ENCODE results near the gene MSLN.
A peak's percentile ranks its signal among the peaks of the same experiment; 100 is the strongest.

The MSLN gene

DNA sequence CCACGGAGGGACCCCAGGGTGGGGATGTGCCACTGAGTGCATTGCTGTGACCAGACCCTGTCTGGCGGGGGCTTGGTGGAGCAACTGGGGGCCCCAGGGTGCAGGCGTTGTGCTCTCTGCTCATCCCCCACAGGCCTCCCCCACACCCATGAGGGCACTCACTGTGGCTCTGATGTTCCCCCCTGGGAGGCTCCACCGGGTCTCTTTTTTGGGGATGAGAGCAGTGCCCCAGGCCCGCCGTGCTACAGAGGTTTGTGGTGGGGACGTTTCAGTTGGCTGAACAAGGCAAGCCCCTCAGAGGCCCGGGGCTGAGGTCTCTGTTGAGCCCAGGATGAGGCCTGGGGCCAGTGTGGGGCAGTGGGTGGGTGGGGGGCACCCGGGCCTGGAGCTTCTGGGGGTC lies 36.8 kb upstream of the MSLN start:
- no peak for DNase-seq

DNA sequence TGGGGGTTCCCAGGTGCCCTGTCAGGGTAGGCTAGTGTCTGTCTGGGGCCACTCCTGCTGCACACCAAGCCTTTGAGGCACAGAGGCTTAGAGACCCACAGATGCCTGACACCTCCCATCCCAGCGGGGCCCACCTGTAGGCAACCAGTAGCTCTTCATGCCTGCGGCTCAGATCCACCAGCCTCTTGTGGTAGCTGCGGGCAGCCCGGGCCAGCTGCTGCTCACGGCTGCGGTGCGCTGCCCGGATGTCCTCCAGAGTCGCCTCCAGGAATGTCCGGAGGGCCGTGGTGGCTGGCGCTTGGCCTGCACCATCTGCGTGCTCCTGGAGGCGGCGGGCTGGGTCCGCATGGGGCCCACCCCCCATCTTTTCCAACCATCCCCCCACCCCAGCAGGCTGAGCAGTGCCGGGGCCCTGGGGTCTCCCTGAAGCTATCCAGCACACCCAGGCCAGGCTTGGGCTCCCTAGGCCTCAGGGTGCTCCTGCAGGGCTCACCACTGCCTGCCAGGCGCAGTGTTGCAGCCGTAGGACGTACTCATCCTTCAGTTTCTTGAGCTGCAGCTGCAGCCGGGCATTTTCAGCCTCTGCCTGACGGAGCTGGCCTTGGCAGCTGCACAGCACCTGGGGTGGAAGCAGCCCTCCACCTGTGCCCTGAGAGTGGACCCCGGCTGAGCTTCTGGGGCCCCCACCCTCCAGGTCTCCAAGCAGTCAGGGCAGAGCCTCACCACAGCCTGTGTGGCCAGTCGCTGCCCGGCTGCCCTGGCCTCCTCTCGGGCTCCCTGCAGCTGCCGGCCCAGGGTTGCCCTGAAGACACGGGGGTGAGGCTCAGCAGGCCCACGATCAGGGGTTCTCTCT lies 36.1 kb upstream of the MSLN start:
- DNase-seq, result no peak

DNA sequence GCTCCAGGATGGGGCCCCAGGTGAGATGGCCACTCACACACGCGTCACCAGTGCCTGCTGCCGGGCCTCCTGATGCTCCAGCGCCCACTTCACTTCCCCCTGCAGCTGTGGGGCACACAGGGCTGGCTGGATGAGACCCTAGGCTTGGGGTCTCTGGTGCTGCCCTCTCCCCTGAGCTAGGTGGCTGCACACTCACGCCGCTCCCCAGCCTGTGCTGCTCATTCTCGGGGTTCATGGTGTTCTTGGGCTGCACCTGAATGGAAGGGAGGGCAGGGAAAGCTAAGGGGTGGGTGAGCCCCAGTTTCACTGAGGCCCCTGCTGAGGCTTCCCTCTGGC lies 35.5 kb upstream of the MSLN start:
- DNase-seq, result no peak

DNA sequence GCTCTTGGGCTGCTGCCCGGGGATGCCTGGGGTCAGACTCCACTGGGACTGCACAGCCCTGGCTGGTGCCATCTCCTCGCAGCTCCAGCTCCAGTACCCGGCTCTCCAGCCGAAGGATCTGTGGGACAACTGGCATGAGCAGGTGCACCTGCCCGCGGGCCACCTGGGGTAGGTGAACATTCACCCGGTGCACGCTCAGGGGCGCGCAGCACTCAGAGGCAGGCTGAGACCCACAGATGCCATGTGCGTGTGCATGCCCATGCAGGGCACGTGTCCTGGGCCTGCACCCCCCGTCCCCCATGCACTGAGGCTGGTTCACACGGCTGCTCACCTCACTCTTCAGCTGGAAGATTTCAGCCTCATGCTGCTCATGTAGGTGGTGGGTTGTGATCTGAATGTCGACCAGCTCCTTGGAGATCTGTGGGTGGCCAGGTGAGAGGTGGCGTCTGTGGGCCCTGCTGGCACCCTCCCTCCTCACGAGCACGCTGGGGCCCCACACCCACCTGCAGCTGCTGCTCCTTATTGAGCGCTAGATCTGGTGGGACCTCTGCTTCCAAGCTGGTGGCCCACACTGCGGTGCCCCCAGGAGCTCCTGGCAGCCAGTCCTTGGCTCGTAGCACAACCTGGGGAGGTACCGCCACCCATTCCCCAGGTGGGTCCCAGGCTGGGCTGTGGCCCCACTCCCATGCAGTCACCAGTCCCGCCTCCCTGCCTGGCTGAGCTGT lies 34.9 kb upstream of the MSLN start:
- no peak for DNase-seq

DNA sequence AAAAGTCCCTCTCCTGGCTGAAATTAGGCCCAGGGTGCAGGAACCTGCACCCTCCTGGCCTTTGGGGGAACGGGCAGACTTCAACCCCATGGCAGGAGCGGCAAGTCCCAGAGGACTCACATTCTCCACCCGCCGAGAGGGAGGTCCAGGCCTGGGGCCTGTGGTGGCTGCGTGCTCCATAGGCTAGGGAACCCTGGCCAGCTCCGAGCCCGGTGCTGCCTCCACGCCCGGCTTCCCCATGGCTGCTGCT lies 34.4 kb upstream of the MSLN start:
- no peak for DNase-seq

DNA sequence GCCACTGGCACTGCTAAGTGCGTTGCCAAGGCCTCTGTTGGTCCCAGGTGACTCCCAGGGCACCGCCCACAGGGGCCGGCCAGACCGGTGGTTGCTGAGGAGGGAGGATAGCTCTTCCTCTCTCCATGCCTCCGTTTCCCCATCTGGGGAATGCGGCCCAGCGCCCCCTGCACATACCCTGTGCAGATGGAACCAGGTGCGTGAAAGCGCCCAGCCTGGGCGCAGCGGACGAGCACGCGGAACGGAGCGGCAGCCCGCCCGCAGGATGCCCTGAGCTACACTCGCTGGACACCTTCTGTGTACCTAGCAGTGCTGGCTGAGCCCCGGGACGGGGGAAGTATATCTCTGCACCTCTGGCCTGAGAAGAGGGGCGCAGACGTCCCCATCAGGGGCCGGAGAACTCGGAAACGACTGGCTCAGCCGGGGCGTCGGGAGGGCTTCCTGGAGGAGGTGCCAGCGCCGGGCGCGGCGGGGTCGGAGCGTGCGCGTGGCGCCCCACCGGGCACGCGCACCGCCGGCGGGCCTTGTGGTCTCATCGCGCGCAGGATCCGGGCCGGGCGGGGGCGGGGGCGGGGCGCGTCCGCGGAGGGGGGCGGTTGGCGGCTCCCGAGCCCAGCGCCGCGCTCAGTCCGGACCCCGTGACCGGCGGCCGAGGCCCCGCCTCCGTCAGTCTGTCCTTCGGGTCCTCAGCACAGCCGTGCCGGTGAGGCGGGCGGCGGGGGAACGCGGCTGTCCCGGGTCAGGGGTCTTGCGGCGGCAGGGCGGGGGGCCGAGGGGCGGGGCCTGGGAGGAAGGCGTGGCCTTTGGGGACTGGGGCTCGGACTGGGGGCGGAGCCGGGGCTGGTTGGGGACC lies 33.9 kb upstream of the MSLN start, which contains the start of the genes CCDC78 and HAGHL:
TSS of gene CCDC78 (minus strand) at position 6 of the 853 bp plus-strand sequence. CDS start 76 bp downstream, outside the sequence.
TSS of gene HAGHL (plus strand) at position 669 of the 853 bp plus-strand sequence. CDS start 404 bp downstream, outside the sequence.
- peak; percentile 86 for DNase-seq

DNA sequence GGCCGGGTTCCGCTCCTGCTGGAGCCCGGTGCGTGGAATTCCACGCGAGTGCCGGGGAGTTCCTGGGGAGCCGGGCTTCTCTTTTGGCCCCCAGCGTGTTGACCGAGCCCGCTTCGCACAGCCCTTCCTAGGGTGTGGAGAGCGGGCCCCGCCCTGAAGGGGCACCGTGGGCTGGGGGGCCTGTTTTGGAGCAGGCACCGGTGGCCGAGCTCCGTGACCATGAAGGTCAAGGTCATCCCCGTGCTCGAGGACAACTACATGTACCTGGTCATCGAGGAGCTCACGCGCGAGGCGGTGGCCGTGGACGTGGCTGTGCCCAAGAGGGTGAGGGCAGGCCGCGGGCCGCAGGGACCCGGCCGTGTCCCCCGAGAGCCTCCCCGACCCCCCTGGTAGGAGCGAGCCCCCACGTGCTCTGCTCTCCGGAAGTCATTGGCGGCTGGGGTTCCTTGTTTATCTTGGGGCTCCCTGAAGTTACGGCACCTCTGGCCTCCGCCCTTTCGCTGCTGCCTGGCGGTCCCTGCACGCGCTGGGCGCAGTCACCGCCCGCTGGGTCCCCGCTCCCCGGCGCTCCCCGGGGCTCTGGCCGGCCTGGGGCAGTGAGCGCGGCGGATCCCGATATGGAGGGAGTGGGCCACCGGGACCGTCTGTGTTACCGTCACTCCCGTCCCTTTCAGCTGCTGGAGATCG lies 33.1 kb upstream of the MSLN start:
- DNase-seq, result peak; percentile 68

DNA sequence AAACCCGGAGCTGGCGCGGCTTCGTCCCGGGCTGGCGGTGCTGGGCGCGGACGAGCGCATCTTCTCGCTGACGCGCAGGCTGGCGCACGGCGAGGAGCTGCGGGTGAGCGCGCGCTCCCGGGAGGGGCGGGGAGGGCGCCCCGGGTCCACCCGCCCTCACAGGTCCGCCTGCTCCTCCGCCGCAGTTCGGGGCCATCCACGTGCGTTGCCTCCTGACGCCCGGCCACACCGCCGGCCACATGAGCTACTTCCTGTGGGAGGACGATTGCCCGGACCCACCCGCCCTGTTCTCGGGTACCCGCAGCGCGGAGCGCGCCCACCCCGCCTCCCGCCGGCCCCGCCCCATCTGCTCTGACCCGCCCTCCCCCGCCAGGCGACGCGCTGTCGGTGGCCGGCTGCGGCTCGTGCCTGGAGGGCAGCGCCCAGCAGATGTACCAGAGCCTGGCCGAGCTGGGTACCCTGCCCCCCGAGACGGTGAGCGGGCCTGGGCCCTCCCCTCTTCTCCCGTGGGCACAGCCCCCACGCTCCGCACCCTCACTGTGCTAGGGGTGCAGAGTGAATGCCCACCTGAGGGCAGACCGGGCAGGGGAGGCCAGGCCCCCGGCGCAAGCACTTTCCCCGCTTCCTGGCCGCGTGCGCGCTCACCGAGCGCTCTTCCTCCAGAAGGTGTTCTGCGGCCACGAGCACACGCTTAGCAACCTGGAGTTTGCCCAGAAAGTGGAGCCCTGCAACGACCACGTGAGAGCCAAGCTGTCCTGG lies 32.2 kb upstream of the MSLN start:
- peak; percentile 86 for DNase-seq

DNA sequence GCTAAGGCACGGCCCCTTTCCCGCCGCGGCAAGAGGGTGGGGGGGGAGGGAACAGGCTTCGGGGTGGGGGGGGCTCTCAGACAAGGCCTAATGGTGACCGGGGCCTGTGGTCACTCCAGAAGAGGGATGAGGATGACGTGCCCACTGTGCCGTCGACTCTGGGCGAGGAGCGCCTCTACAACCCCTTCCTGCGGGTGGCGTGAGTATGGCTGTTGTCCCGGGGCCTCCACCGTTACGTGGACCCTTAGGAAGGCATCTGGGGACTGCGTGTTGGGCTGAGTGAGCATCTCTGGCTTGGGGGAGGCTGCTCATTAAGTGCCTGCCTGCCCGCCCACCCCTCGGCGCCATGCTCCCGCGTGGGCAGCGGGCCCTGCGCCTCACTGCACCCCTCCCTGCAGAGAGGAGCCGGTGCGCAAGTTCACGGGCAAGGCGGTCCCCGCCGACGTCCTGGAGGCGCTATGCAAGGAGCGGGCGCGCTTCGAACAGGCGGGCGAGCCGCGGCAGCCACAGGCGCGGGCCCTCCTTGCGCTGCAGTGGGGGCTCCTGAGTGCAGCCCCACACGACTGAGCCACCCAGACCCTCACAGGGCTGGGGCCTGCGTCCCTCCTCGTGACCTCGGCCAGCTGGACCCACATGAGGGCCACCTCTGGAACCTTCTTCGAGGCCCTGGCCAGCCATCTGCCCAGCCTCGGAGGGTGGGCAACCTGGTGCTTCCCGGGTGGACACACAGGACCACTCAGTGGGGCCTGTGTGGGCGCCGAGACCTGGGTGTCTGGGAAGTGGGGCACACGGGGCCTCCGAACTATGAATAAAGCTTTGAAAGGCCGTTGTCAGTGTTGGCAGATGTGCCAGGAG lies 31.4 kb upstream of the MSLN start:
- DNase-seq, result no peak

DNA sequence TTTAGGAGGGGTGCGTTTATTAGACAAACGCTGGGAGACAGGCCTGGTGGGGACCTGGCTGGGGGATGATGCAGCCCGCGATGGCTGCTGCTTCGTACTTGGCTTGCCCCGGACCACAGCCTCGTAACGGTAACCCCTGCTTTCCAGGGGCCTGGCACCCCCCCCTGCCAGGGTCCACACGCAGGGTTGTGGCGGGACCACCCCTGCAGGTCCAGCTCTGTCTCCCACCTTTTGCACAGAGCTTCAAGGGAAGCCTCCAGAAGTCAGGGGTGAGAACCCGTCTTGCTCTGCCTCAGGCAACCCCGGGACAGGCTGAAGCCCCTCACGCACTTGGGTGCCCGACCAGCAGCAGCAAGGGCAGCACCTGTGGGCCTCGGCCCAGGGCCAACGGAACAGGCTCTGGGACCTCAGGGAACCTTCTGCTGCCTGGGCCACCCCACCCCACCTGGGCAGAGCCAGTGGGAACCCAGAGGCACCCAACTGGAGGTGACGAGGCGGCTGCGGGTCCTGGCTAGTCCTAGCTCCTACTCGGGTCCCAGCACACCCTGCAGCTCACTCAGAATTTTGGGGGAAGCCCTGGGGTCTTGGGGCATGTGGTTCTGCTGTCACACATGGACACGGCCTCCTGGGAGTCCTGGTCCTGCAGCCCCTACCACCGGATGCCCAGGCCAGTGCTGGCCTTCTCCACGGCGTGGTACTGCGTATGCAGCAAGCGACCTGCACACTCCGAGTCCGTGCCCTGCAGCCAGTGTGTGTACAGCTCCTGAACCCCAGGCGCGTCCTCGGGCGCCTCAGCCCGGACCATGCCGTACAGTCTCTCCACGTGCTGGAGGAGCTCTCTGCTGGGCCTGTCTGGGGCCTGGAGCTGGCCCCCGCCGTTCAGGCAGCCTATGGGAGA lies 30.5 kb upstream of the MSLN start:
- DNase-seq, result no peak

DNA sequence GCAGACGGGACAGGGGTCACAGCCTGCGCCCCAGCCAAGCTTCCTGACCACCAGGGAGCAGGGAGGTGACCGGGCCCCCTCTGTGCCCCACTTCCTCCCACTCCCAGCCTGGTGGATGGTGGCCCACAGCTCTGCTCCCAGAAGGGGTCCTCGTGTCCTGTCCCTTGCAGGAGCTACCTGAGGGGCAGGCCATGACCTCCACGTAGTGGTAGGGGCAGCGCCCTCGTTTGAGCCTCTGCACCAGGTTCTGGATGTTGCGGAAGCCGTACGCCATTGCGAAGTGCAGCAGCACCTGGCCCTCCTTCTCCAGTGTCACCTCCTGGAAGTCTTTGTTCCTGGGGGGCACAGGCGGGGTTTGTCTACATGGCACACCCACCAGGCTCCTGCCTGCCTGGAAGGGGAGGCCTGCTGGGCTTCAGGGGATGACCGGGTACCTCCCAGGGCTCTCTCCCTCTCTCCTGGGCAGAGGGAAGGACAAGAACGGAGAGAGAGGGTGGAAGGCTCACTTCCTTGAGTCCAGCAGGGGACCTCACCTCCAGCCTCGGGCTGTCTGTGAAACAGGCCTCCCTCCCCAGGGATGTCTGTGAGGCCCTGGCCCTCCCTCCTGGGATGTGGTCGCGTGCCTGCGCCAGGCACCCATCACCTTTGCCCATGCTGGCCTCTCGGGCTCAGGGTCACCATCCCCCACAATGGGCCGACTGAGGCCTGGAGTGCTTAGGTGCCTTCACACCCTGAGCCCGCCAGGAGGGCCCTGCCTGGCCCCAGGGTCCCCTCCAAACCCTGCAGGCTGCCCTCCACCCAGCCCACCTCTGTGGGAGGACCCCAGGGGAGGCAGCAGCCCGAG lies 29.6 kb upstream of the MSLN start:
- DNase-seq, result no peak

DNA sequence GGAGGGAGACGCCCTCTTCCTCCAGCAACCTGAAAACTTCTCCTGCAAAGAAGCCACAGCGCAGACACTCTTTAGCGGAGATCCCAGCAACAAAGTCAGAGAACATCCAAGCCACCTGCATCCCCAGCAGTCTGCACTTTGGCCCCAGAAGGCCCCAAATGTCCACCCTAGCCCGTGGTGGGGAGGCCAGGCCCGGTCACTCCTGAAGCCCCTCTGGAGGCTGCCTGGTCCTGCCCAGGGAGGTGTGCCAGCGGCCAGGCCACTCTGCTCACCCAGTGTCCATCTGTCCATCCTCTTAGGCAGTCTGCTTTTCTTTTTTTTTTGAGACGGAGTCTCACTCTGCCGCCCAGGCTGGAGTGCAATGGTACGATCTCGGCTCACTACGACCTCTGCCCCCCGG lies 28.2 kb upstream of the MSLN start:
- no peak for DNase-seq

DNA sequence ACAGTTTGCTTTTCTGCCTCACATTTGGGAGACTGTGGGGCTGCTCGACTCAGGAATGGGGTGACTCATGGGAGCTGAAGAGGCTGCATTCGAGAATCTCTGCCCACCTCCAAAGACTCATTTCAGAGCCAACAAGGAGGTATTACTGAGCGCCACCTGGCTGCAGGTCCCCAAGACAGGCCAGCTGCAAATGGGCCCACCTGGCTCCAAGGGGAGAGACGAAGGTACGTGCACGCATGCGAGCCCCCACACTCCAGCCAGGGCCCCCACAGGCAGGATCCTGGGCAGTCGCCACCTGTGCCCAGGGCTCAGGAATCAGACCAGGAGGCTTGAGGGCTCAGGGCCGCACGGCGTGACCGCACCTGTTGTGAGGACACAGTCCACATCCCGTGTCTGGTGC lies 27.6 kb upstream of the MSLN start:
- no peak for DNase-seq

DNA sequence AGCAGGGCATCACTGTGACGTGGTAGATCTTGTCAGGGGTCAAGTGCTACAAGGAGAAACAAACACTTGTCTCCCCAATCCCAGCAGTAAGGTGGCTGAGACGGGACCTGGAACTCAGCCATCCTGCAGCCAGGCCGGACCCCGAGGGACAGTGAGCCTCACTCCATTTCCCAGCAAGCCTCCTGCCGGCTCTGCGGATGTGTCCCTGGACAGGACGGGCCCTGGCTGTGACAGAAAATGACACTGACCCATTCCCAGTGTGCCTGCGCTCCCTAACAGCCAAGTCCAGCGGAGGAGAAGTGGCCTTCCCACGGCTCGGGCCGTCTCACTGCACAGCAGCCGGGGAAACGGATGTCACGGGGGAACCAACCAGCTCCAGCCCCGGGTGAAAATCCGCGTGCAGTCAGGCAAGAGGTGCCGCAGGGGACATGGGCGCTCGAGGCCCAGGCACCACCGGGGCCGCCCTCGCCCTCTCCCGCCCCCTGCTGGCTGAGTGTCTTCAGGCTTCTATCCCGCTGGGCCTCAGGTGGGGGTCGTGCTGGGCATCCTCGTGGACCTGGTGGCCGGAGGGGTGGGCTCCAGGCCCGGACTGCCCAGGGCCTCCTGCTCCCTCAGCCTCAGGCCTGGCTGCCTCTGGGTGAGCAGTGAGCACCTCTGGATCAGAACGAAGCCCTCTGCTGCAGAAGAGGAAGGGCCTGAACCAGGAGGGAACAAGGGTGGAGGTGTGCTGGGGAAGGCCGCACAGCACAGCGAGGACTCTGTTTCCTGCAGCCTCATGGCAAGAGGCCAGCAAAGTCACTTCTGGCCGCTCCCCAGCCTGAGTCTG lies 26.9 kb upstream of the MSLN start:
- peak; percentile 78 for DNase-seq

DNA sequence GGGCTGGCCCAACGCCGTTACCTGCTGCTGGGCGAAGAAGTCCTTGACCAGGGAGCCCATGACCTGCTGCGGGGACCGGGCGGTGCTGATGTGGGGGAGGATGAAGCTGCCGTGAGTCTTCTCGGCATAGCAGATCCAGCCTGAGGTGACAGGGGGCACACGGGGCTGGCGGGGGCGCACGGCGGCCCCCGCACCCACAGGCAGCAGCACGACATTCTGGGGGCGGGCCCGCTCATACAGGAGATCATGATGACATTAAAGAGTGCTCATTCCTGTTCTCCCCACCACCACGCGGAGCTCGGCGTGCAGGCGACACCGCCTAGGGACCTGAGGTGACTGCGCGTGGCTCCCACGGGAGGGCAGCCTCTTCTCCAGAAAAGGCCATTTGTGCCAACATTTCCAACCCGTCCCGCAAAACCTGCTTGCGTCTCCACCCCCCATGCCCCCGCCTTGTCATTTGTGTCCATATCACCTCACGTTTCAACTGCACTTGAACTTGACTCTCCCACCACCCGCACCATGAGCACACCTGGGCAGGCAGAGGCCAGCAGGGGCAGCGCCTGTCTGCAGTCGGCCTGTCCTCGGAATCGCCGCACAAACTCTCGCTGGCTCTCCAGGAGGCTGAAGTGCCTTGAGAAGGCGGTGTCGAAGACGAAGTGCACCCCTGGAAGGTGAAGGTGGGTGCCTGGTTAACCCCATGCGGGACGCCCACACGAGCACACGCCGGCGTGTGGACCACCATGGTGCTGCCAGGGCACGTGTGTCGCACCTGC lies 26.1 kb upstream of the MSLN start:
- DNase-seq, result no peak

DNA sequence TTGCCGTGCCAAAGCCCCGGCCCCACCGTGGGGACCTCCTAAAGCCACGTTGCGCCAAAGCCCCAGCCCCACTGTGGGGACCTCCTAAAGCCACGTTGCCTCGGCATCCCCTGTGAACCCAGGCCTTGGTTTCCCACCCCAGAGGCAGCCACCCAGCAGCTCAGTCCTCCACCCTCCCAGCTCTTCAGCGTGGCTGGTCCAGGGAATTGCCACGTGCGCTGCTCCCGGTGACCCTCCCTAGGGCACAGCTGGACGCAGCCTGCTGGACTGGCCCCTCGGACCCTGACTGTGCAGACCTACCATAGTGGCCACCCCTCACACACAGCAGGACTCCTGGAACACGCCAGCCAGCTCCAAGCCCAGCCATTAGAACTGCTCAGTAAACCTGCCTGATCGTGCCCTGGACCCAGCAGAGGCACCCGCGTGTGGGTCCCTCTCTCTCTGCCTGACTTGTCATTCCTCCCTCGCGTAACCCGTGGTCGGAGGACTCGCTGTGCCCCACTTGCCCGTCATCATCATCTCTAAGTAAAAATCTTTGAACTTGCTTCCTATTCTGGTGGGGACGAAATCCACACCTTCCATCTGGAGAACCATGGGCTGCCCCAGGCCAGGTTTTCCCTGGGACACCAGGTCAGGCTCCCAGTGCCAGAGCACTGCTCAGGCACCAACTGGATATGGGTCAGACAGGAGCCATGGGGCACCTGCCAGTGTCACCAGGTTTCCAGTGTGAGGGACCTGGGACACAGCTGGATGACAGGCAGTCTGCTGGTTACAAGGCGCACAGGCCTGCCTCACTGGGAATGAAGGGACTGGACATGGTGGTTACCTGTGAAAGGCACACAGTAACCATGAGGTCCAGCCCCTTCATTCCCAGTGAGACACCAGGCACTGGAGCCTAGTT lies 25.3 kb upstream of the MSLN start:
- DNase-seq, result no peak

Measured in activated effector memory CD4-positive, alpha-beta T cell treated with anti-CD3 and anti-CD28 coated beads, Interleukin-2, amount 50 U/mL, for 16 hours (primary cell).